ACC112 (cell line): ENCODE measurements around the gene RASGRF2.

Experiments used
- H2AFZ ChIP-seq: fragments of 200-600 bp; sonication (generic); one replicate; pipeline ENCODE4 v1.6.0; 2017; ENCODE audit warnings: antibody characterized with exemption, low read length; ENCODE audit not compliant: unreplicated experiment
- H3K27ac ChIP-seq: fragments of 200-600 bp; sonication (generic); 2 replicates; pipeline ENCODE4 v1.5.1; 2014; ENCODE audit warnings: low read depth, mild to moderate bottlenecking, antibody characterized with exemption, low read length, moderate library complexity
- H3K27me3 ChIP-seq: fragments of 200-600 bp; sonication (generic); 2 replicates; pipeline ENCODE4 v1.6.1; 2014; ENCODE audit warnings: mild to moderate bottlenecking, antibody characterized with exemption, low read length, moderate library complexity, mixed read lengths; ENCODE audit not compliant: insufficient read depth
- H3K36me3 ChIP-seq: fragments of 200-600 bp; sonication (generic); 2 replicates; pipeline ENCODE4 v1.6.1; 2016; ENCODE audit warnings: mild to moderate bottlenecking, antibody characterized with exemption, low read length, moderate library complexity, mixed read lengths; ENCODE audit not compliant: insufficient read depth
- H3K4me1 ChIP-seq: fragments of 200-600 bp; sonication (generic); one replicate; pipeline ENCODE4 v1.6.1; 2016; ENCODE audit warnings: low read length, mixed read lengths; ENCODE audit not compliant: insufficient read depth, unreplicated experiment, control insufficient read depth
- H3K4me3 ChIP-seq: fragments of 200-600 bp; sonication (generic); 2 replicates; pipeline ENCODE4 v1.5.1; 2014; ENCODE audit warnings: mild to moderate bottlenecking, low read depth, low read length
- H3K79me2 ChIP-seq: fragments of 200-600 bp; sonication (generic); one replicate; pipeline ENCODE4 v1.6.0; 2016; ENCODE audit warnings: low read length; ENCODE audit not compliant: control insufficient read depth, unreplicated experiment, insufficient read depth

The RASGRF2 gene

GRCh38 chr5:81222285-81222684 lies 262.1 kb downstream of the RASGRF2 start:
- H2AFZ ChIP-seq, result no peak overlapping the region
- no peak overlapping the region for H3K27ac ChIP-seq
- H3K79me2 ChIP-seq, result no peaks in the 10 kb centered on the region
- no peaks in the 10 kb centered on the region for H3K4me1 ChIP-seq
- H3K4me3 ChIP-seq, result no peak overlapping the region
- H3K27me3 ChIP-seq, result no peaks in the 10 kb centered on the region
- H3K36me3 ChIP-seq, result no peaks in the 10 kb centered on the region

- H3K4me1 ChIP-seq, result no peaks in the 10 kb centered on the region
- H3K27me3 ChIP-seq, result no peaks in the 10 kb centered on the region
- no peak overlapping the region for H3K27ac ChIP-seq
- H2AFZ ChIP-seq, result no peak overlapping the region
- H3K4me3 ChIP-seq, result no peak overlapping the region
- H3K36me3 ChIP-seq, result no peaks in the 10 kb centered on the region
- H3K79me2 ChIP-seq, result no peaks in the 10 kb centered on the region
Measured at GRCh38 chr5:81225463-81225862, 265.3 kb downstream of the RASGRF2 start.

- H3K4me3 ChIP-seq, result no peak overlapping the region
- H3K36me3 ChIP-seq, result no peaks in the 10 kb centered on the region
- H3K27me3 ChIP-seq, result no peaks in the 10 kb centered on the region
- no peaks in the 10 kb centered on the region for H3K79me2 ChIP-seq
- H3K27ac ChIP-seq, result no peak overlapping the region
- H2AFZ ChIP-seq, result no peak overlapping the region
- no peaks in the 10 kb centered on the region for H3K4me1 ChIP-seq
Measured at GRCh38 chr5:81226286-81226685, 266.1 kb downstream of the RASGRF2 start.

GRCh38 chr5:81226949-81227348 lies 266.8 kb downstream of the RASGRF2 start:
- H3K79me2 ChIP-seq, result no peaks in the 10 kb centered on the region
- H3K4me3 ChIP-seq, result no peak overlapping the region
- no peaks in the 10 kb centered on the region for H3K27me3 ChIP-seq
- no peaks in the 10 kb centered on the region for H3K36me3 ChIP-seq
- H3K4me1 ChIP-seq, result no peaks in the 10 kb centered on the region
- no peak overlapping the region for H2AFZ ChIP-seq
- no peak overlapping the region for H3K27ac ChIP-seq

GRCh38 chr5:81228084-81228483 lies 267.9 kb downstream of the RASGRF2 start:
- no peaks in the 10 kb centered on the region for H3K36me3 ChIP-seq
- no peak overlapping the region for H3K27ac ChIP-seq
- no peak overlapping the region for H2AFZ ChIP-seq
- H3K27me3 ChIP-seq, result no peaks in the 10 kb centered on the region
- H3K4me3 ChIP-seq, result no peak overlapping the region
- no peaks in the 10 kb centered on the region for H3K79me2 ChIP-seq
- no peaks in the 10 kb centered on the region for H3K4me1 ChIP-seq

GRCh38 chr5:81230416-81230815 lies 270.3 kb downstream of the RASGRF2 start:
- Histone ChIP-seq H3K27ac (no peak overlapping the region), H3K79me2 (no peaks in the 10 kb centered on the region), H2AFZ (no peak overlapping the region), H3K27me3 (no peaks in the 10 kb centered on the region), H3K4me3 (no peak overlapping the region), H3K36me3 (no peaks in the 10 kb centered on the region), H3K4me1 (no peaks in the 10 kb centered on the region)

GRCh38 chr5:81232464-81233079 lies 272.4 kb downstream of the RASGRF2 start:
- Histone ChIP-seq H2AFZ (no peak overlapping the region), H3K27ac (no peak overlapping the region), H3K79me2 (no peaks in the 10 kb centered on the region), H3K36me3 (no peaks in the 10 kb centered on the region), H3K4me3 (no peak overlapping the region), H3K4me1 (no peaks in the 10 kb centered on the region), H3K27me3 (no peaks in the 10 kb centered on the region)

- H3K79me2 ChIP-seq, result no peaks in the 10 kb centered on the region
- H3K4me3 ChIP-seq, result no peak within 1 kb of the TSS
- no peaks in the 10 kb centered on the region for H3K4me1 ChIP-seq
- H3K27ac ChIP-seq, result no peak within 1 kb of the TSS
- no peak within 1 kb of the TSS for H2AFZ ChIP-seq
- no peaks in the 10 kb centered on the region for H3K27me3 ChIP-seq
- no peaks in the 10 kb centered on the region for H3K36me3 ChIP-seq
Measured at GRCh38 chr5:81233080-81233634, 273.0 kb downstream of the RASGRF2 start, which contains the start of gene CKMT2. TSS of gene CKMT2 (plus strand) at chr5:81233322. CDS start at chr5:81251133, 17,811 bp downstream.

GRCh38 chr5:81234299-81234698 lies 274.1 kb downstream of the RASGRF2 start:
- Histone ChIP-seq H3K79me2 (no peaks in the 10 kb centered on the region), H3K4me1 (no peaks in the 10 kb centered on the region), H3K27ac (no peak overlapping the region), H3K4me3 (no peak overlapping the region), H3K36me3 (no peaks in the 10 kb centered on the region), H3K27me3 (no peaks in the 10 kb centered on the region), H2AFZ (no peak overlapping the region)

- H3K79me2 ChIP-seq, result no peaks in the 10 kb centered on the region
- H2AFZ ChIP-seq, result no peak overlapping the region
- H3K27ac ChIP-seq, result no peak overlapping the region
Measured at GRCh38 chr5:81234801-81235200, 274.6 kb downstream of the RASGRF2 start.

GRCh38 chr5:81235287-81236072 lies 275.3 kb downstream of the RASGRF2 start:
- Histone ChIP-seq H3K4me1 (no peaks in the 10 kb centered on the region), H3K36me3 (no peaks in the 10 kb centered on the region), H3K79me2 (no peaks in the 10 kb centered on the region), H3K4me3 (no peak overlapping the region), H3K27me3 (no peaks in the 10 kb centered on the region), H2AFZ (no peak overlapping the region), H3K27ac (no peak overlapping the region)

More at GRCh38 chr5:81234801-81235200, 274.6 kb downstream of the RASGRF2 start:
- no peaks in the 10 kb centered on the region for H3K36me3 ChIP-seq
- no peaks in the 10 kb centered on the region for H3K4me1 ChIP-seq
- H3K4me3 ChIP-seq, result no peak overlapping the region
- no peaks in the 10 kb centered on the region for H3K27me3 ChIP-seq
